Posterior vena cava (tissue), 2 donors: ENCODE measurements around the gene WDR86. TPM values are rescaled to one million over a fixed set of nuclear protein-coding genes. Genes with fewer than 3 reads are reported as not detected.

Experiments used
- DNase-seq: peaks from one replicate; pipeline ENCODE4 v3.0.0-alpha.2; 2020; ENCODE audit warnings: low spot score
- intact Hi-C, 2 donors: fragments of 100-400 bp; cut with DNase I; formaldehyde crosslinking; loops; one replicate each; pipeline versions ENCODE4 v1.14.1 to v1.14.2; 2022 to 2023
- microRNA-seq, 2 donors: library from miRNA; unstranded; fragments of <30 nt; microRNA quantifications; one replicate each; pipeline ENCODE4 v1.2.0, GENCODE V29; 2020 to 2021; ENCODE audit warnings: borderline microRNAs expressed in 2 of 2
- total RNA-seq, 2 donors: library from RNA; stranded (reverse); fragmentation: NEBNext Ultra II Directional; extraction: Animal tissue kit (Norgen Biotek cat#: 25700); gene quantifications; one replicate each; pipeline ENCODE4 v1.2.1, GENCODE V29; 2021
- donor health status: DM: yes; HTN: yes; CAD: no.
- donor health status: DM: yes; HTN: yes; CAD: no.

The WDR86 gene
- total RNA-seq, 2 donors from 2014 or later: 4.1 to 6.2 TPM

- no peak for DNase-seq
- intact Hi-C loops: no loop called here
Observed at GRCh38 chr7:151347200-151347599, 62.6 kb downstream of the WDR86 start.

GRCh38 chr7:151346470-151346769, 63.4 kb downstream of the WDR86 start:
- intact Hi-C loops: no loop called here
- DNase-seq: peak; percentile 0

GRCh38 chr7:151345576-151346469, 64.0 kb downstream of the WDR86 start:
- DNase-seq: no peak
- intact Hi-C loops: no loop called here

- peak; percentile 9 for DNase-seq
- intact Hi-C loops: no loop called here
Observed at GRCh38 chr7:151343516-151343915, 66.3 kb downstream of the WDR86 start.

- peak; percentile 58 for DNase-seq
Observed at GRCh38 chr7:151342811-151343210, 67.0 kb downstream of the WDR86 start.

GRCh38 chr7:151342102-151342646, 67.7 kb downstream of the WDR86 start:
- DNase-seq: no peak
- intact Hi-C loops: no loop called here

More at GRCh38 chr7:151342811-151343210, 67.0 kb downstream of the WDR86 start:
- intact Hi-C loops: no loop called here

- intact Hi-C loops: no loop called here
- peak; percentile 98 for DNase-seq
Observed at GRCh38 chr7:151341357-151342101, 68.3 kb downstream of the WDR86 start, which contains the start of gene NUB1. NUB1 (plus strand) TSS chr7:151341812; CDS start chr7:151345350, 3,538 bp downstream.

- intact Hi-C loops: no loop called here
- peak; percentile 12 for DNase-seq
Observed at GRCh38 chr7:151340794-151341356, 69.0 kb downstream of the WDR86 start.

- peak; percentile 25 for DNase-seq
- intact Hi-C loops: no loop called here
Observed at GRCh38 chr7:151339651-151340382, 70.0 kb downstream of the WDR86 start.

- intact Hi-C loops: no loop called here
- no peak for DNase-seq
Observed at GRCh38 chr7:151338809-151339208, 71.0 kb downstream of the WDR86 start.

GRCh38 chr7:151337346-151337745, 72.5 kb downstream of the WDR86 start:
- intact Hi-C loops: no loop called here
- no peak for DNase-seq

- intact Hi-C loops: no loop called here
- DNase-seq: no peak
Observed at GRCh38 chr7:151336027-151336708, 73.7 kb downstream of the WDR86 start.

GRCh38 chr7:151334628-151335027, 75.2 kb downstream of the WDR86 start:
- DNase-seq: peak; percentile 7
- intact Hi-C loops: no loop called here

Small RNA genes within 50 kb of the gene (microRNA-seq; reads per million reads assigned to microRNA genes)
- 0 to 0.26 reads per million in 2 donors for gene MIR3907

Other genes with a start within 250 kb of the WDR86 start
- gene GBX1, start 242.3 kb downstream of the WDR86 start, total RNA-seq: not detected
- not detected for gene ASB10, start 222.8 kb downstream of the WDR86 start, total RNA-seq
- 1 to 10 TPM in 1 of 2 donors, not detected in 1; 1.1 TPM for gene H2BK1, start 199.6 kb downstream of the WDR86 start, total RNA-seq
- 10 to 100 TPM; 24.4 to 27.4 TPM for gene ABCF2, start 182.8 kb downstream of the WDR86 start, total RNA-seq
- gene CHPF2, start 177.6 kb downstream of the WDR86 start, total RNA-seq: 10 to 100 TPM; 37.5 to 40.7 TPM
- 10 to 100 TPM; 45.8 to 68.4 TPM for gene SMARCD3, start 161.3 kb downstream of the WDR86 start, total RNA-seq
- gene NUB1, start 68.2 kb downstream of the WDR86 start, total RNA-seq: 10 to 100 TPM; 33.0 to 37.9 TPM
- gene CRYGN, start 30.1 kb upstream of the WDR86 start, total RNA-seq: 1 to 10 TPM in 1 of 2 donors, under 1 TPM in 1; 0.42 to 1.1 TPM
- 100 to 1,000 TPM; 119 to 138 TPM for gene RHEB, start 109.9 kb upstream of the WDR86 start, total RNA-seq